IMR-90 (cell line): ENCODE results near the gene TLL1. TPM values are rescaled to one million over a fixed set of nuclear protein-coding genes. Genes with fewer than 3 reads are reported as not detected.

Experiments
- ATAC-seq: fragments of 200-7000 bp; cut with Tn5 transposase; 2 replicates; pipeline ENCODE4 v1.9.1; 2020; ENCODE audit warnings: low read depth, mild to moderate bottlenecking, moderate library complexity
- BruUV-seq: library from RNA; stranded (reverse); fragments of 400-500 nt; replicated peaks from 2 replicates; lab custom pipeline; 2021; lab: Mats Ljungman, UMichigan
- CTCF ChIA-PET: fragments of 300-600 bp; formaldehyde crosslinking; extraction: SDS; loops from one replicate; lab custom pipeline; 2021; ENCODE audit warnings: antibody characterized with exemption; lab: Yijun Ruan, JAX
- POLR2A ChIA-PET: fragments of 300-600 bp; sonication (Branson Sonifier 250); formaldehyde crosslinking; loops from one replicate; lab custom pipeline; 2022; ENCODE audit warnings: antibody characterized with exemption; ENCODE audit not compliant: unreplicated experiment; lab: Charles Lee
- DNase-seq: peaks from one replicate; pipeline ENCODE4 v3.0.0; 2013
- H2AFZ ChIP-seq: replicated peaks from 2 replicates; pipeline ENCODE3; 2013; ENCODE audit warnings: low read length, mild to moderate bottlenecking; ENCODE audit not compliant: poor library complexity
- H2AK5ac ChIP-seq: 2 replicates; pipeline ENCODE4 v1.6.1; 2013; ENCODE audit warnings: low read depth, low read length, inconsistent platforms
- H2AK9ac ChIP-seq: replicated peaks from 2 replicates; pipeline ENCODE3; 2013; ENCODE audit warnings: mild to moderate bottlenecking, low read depth, low read length, moderate library complexity; ENCODE audit not compliant: poor library complexity
- H2BK120ac ChIP-seq: 2 replicates; pipeline ENCODE4 v1.6.1; 2013; ENCODE audit warnings: low read depth, low read length, inconsistent platforms
- H2BK15ac ChIP-seq: 3 replicates; pipeline ENCODE4 v1.6.1; 2013; ENCODE audit warnings: low read depth, low read length, inconsistent platforms
- H2BK20ac ChIP-seq: 2 replicates; pipeline ENCODE4 v1.6.1; 2013; ENCODE audit warnings: low read depth, mild to moderate bottlenecking, inconsistent platforms, low read length, moderate library complexity
- H2BK5ac ChIP-seq: 2 replicates; pipeline ENCODE4 v1.6.1; 2013; ENCODE audit warnings: mild to moderate bottlenecking, low read depth, low read length, inconsistent platforms; ENCODE audit not compliant: poor library complexity, severe bottlenecking
- H3K14ac ChIP-seq: replicated peaks from 2 replicates; pipeline ENCODE4 v1.6.1; 2013; ENCODE audit warnings: low read depth, low read length, inconsistent platforms
- H3K18ac ChIP-seq: 2 replicates; pipeline ENCODE4 v1.6.1; 2013; ENCODE audit warnings: low read depth, low read length, control low read depth
- H3K23ac ChIP-seq: 2 replicates; pipeline ENCODE4 v1.6.1; 2013; ENCODE audit warnings: low read depth, low read length, inconsistent platforms
- H3K27ac ChIP-seq: 2 replicates; pipeline ENCODE4 v1.5.1; 2013; ENCODE audit warnings: mild to moderate bottlenecking, control low read depth, low read length; ENCODE audit not compliant: insufficient read depth
- H3K27me3 ChIP-seq: 2 replicates; pipeline ENCODE4 v1.6.1; 2013; ENCODE audit warnings: low read length; ENCODE audit not compliant: control insufficient read depth, insufficient read depth
- H3K36me3 ChIP-seq: 2 replicates; pipeline ENCODE4 v1.6.1; 2013; ENCODE audit warnings: low read length, mixed read lengths; ENCODE audit not compliant: control insufficient read depth, insufficient read depth
- H3K4ac ChIP-seq: 2 replicates; pipeline ENCODE4 v1.6.1; 2013; ENCODE audit warnings: low read depth, low read length, inconsistent platforms
- H3K4me1 ChIP-seq: 2 replicates; pipeline ENCODE4 v1.6.1; 2013; ENCODE audit warnings: low read length, mixed read lengths; ENCODE audit not compliant: control insufficient read depth, insufficient read depth
- H3K4me2 ChIP-seq: 2 replicates; pipeline ENCODE4 v1.6.1; 2013; ENCODE audit warnings: low read depth, mild to moderate bottlenecking, control low read depth, low read length, moderate library complexity
- H3K4me3 ChIP-seq: 2 replicates; pipeline ENCODE4 v1.5.1; 2013; ENCODE audit warnings: low read depth, mild to moderate bottlenecking, control low read depth, low read length, moderate library complexity; ENCODE audit not compliant: insufficient read depth
- H3K56ac ChIP-seq: 2 replicates; pipeline ENCODE4 v1.6.1; 2013; ENCODE audit warnings: low read length, inconsistent platforms; ENCODE audit not compliant: insufficient read depth; ENCODE audit errors: extremely low read depth
- H3K79me1 ChIP-seq, 2 experiments: 2 replicates each; pipeline ENCODE4 v1.6.1; 2013; ENCODE audit warnings: low read length in 2 of 2, inconsistent platforms in 1 of 2, low read depth in 1 of 2
- H3K9ac ChIP-seq: 2 replicates; pipeline ENCODE4 v1.6.1; 2013; ENCODE audit warnings: low read depth, low read length, control low read depth
- H3K9me1 ChIP-seq: 2 replicates; pipeline ENCODE4 v1.6.1; 2013; ENCODE audit warnings: low read length, inconsistent platforms; ENCODE audit not compliant: insufficient read depth
- H3K9me3 ChIP-seq: 2 replicates; pipeline ENCODE4 v1.6.1; 2013; ENCODE audit warnings: low read length; ENCODE audit not compliant: control insufficient read depth, insufficient read depth
- H4K20me1 ChIP-seq: 2 replicates; pipeline ENCODE4 v1.6.1; 2013; ENCODE audit warnings: low read length, inconsistent platforms; ENCODE audit not compliant: insufficient read depth
- H4K5ac ChIP-seq: 2 replicates; pipeline ENCODE4 v1.6.1; 2013; ENCODE audit warnings: mild to moderate bottlenecking, low read depth, low read length, control low read depth
- H4K8ac ChIP-seq, 2 experiments: 2 replicates each; pipeline ENCODE4 v1.6.1; 2013; ENCODE audit warnings: low read depth in 2 of 2, low read length in 2 of 2, control low read depth in 1 of 2, inconsistent platforms in 1 of 2
- H4K91ac ChIP-seq: 2 replicates; pipeline ENCODE4 v1.6.1; 2013; ENCODE audit warnings: low read depth, low read length, inconsistent platforms; ENCODE audit not compliant: insufficient read depth
- BHLHE40 ChIP-seq: fragments of 150-350 bp; IDR thresholded peaks from 2 replicates; pipeline ENCODE4 v1.6.1; 2016; ENCODE audit warnings: mild to moderate bottlenecking, low read depth, low read length
- CEBPB ChIP-seq: IDR thresholded peaks from 2 replicates; pipeline ENCODE4 v1.6.1; 2012; ENCODE audit warnings: low read depth, low read length, improper control_type of control experiment
- CHD1 ChIP-seq: IDR thresholded peaks from 2 replicates; pipeline ENCODE4 v1.6.1; 2012; ENCODE audit warnings: low read depth, low read length, improper control_type of control experiment
- CTCF ChIP-seq: conservative IDR thresholded peaks from 2 replicates; pipeline ENCODE4 v1.5.1; 2012; ENCODE audit warnings: mild to moderate bottlenecking, low read depth, low read length, improper control_type of control experiment
- ELK1 ChIP-seq: fragments of 150-350 bp; IDR thresholded peaks from 2 replicates; pipeline ENCODE4 v1.6.1; 2016; ENCODE audit warnings: low read depth, mild to moderate bottlenecking, low read length, moderate library complexity, borderline replicate concordance
- FOS ChIP-seq: fragments of 150-350 bp; IDR thresholded peaks from 2 replicates; pipeline ENCODE4 v1.6.1; 2016; ENCODE audit warnings: low read depth, low read length
- MAFK ChIP-seq: IDR thresholded peaks from 2 replicates; pipeline ENCODE4 v1.6.1; 2012; ENCODE audit warnings: low read depth, low read length, improper control_type of control experiment
- MAZ ChIP-seq: IDR thresholded peaks from 2 replicates; pipeline ENCODE4 v1.6.1; 2012; ENCODE audit warnings: low read depth, mild to moderate bottlenecking, low read length, improper control_type of control experiment, moderate library complexity, borderline replicate concordance
- MXI1 ChIP-seq: IDR thresholded peaks from 2 replicates; pipeline ENCODE4 v1.6.1; 2012; ENCODE audit warnings: low read depth, mild to moderate bottlenecking, low read length, moderate library complexity, borderline replicate concordance
- NFE2L2 ChIP-seq: fragments of 150-350 bp; IDR thresholded peaks from 2 replicates; pipeline ENCODE4 v1.6.1; 2016; ENCODE audit warnings: low read depth, mild to moderate bottlenecking, low read length
- POLR2A ChIP-seq: IDR thresholded peaks from 2 replicates; pipeline ENCODE4 v1.6.1; 2012; ENCODE audit warnings: mild to moderate bottlenecking, low read depth, low read length
- RAD21 ChIP-seq: IDR thresholded peaks from 2 replicates; pipeline ENCODE4 v1.6.1; 2012; ENCODE audit warnings: low read length, improper control_type of control experiment
- RCOR1 ChIP-seq: IDR thresholded peaks from 2 replicates; pipeline ENCODE4 v1.6.1; 2012; ENCODE audit warnings: mild to moderate bottlenecking, low read length, improper control_type of control experiment; ENCODE audit not compliant: insufficient replicate concordance
- RFX5 ChIP-seq: IDR thresholded peaks from 2 replicates; pipeline ENCODE4 v1.8.0; 2012; ENCODE audit warnings: low read depth, mild to moderate bottlenecking, low read length, moderate library complexity
- SMC3 ChIP-seq: fragments of 150-350 bp; IDR thresholded peaks from 2 replicates; pipeline ENCODE4 v1.6.1; 2016; ENCODE audit warnings: low read depth, mild to moderate bottlenecking, antibody characterized with exemption, low read length, moderate library complexity
- WGBS, 2 experiments: methylation state at CpG; one replicate each; pipeline versions ENCODE4 v1.1.5 to v1.1.7; 2013; ENCODE audit warnings: missing lambda C conversion rate in 2 of 2; ENCODE audit not compliant: insufficient read length in 1 of 2; ENCODE audit errors: extremely low coverage in 2 of 2; 5-methylcytosine and 5-hydroxymethylcytosine counted together
- dilution Hi-C: fragments of 300-500 bp; cut with HindIII; formaldehyde crosslinking; loops from one replicate; pipeline ENCODE4 v1.14.3; 2018; ENCODE audit warnings: low sequenced_read_pairs; ENCODE audit not compliant: unreplicated experiment
- in situ Hi-C: fragments of 300-500 bp; cut with MboI; formaldehyde crosslinking; loops from 3 replicates; pipeline ENCODE4 v1.14.3; 2019; ENCODE audit warnings: low sequenced_read_pairs, inconsistent platforms, mixed read lengths
- intact Hi-C: fragments of 100-400 bp; cut with micrococcal nuclease; formaldehyde crosslinking; loops from 2 replicates; pipeline ENCODE4 v1.10.0; 2022
- polyA plus RNA-seq, 3 experiments: library from polyadenylated mRNA; depleted of rRNA; stranded (reverse); fragments of >200 nt; gene quantifications; 2 replicates each; pipeline ENCODE4 v1.2.3, GENCODE V29; 2012; ENCODE audit warnings: low replicate concordance in 1 of 3
- total RNA-seq: library from RNA; depleted of rRNA; stranded (reverse); fragments of >200 nt; gene quantifications from 2 replicates; pipeline ENCODE4 v1.2.3, GENCODE V29; 2012
- TF ChIP-seq, protein P1 (sequence below): fragments of 150-350 bp; IDR thresholded peaks from 2 replicates; pipeline ENCODE4 v1.6.1; 2017; ENCODE audit warnings: mild to moderate bottlenecking, antibody characterized with exemption, low read length, low read depth

Gene TLL1
- total and polyA plus RNA-seq, 2 of the 4 experiments (the other 2 are of a cell fraction), result not detected

- H2BK5ac ChIP-seq, result no peak overlapping the region
- no peak overlapping the region for H2AFZ ChIP-seq
- no peak overlapping the region for H4K91ac ChIP-seq
- H4K8ac ChIP-seq, result no peak overlapping the region
- no peaks in the 10 kb centered on the region for H4K20me1 ChIP-seq
- BruUV-seq, result no TSS peak
- no peaks in the 10 kb centered on the region for H3K4me1 ChIP-seq
- CTCF ChIA-PET, result no interaction called here
- no peak overlapping the region for H2BK20ac ChIP-seq
- H3K9ac ChIP-seq, result no peak overlapping the region
- POLR2A ChIA-PET, result no interaction called here
- H2BK15ac ChIP-seq, result no peak overlapping the region
- H3K14ac ChIP-seq, result no peak overlapping the region
- H3K9me1 ChIP-seq, result no peaks in the 10 kb centered on the region
- no peak overlapping the region for H3K4me3 ChIP-seq
- H3K56ac ChIP-seq, result no peak overlapping the region
- no peak for DNase-seq
- dilution Hi-C loops, result no loop called here
- no peak overlapping the region for H3K4me2 ChIP-seq
- H3K4ac ChIP-seq, result no peak overlapping the region
- H2AK9ac ChIP-seq, result no peak overlapping the region
- in situ Hi-C loops, result no loop called here
- no peaks in the 10 kb centered on the region for H3K36me3 ChIP-seq
- no peaks in the 10 kb centered on the region for H3K27me3 ChIP-seq
- no peaks in the 10 kb centered on the region for H3K79me1 ChIP-seq
- ATAC-seq, result no peak
- no peak overlapping the region for H2BK120ac ChIP-seq
- H3K23ac ChIP-seq, result no peak overlapping the region
- TF ChIP-seq CTCF (no peak), MXI1 (no peak), RCOR1 (no peak), RAD21 (no peak), NFE2L2 (no peak), MAZ (no peak), SMC3 (no peak), BHLHE40 (no peak), RFX5 (no peak), CHD1 (no peak), MAFK (no peak), POLR2A (no peak), CEBPB (no peak), FOS (no peak), ELK1 (no peak)
- TF ChIP-seq, protein P1, sequence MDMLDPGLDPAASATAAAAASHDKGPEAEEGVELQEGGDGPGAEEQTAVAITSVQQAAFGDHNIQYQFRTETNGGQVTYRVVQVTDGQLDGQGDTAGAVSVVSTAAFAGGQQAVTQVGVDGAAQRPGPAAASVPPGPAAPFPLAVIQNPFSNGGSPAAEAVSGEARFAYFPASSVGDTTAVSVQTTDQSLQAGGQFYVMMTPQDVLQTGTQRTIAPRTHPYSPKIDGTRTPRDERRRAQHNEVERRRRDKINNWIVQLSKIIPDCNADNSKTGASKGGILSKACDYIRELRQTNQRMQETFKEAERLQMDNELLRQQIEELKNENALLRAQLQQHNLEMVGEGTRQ, result no peak
- no peak overlapping the region for H3K27ac ChIP-seq
- H3K9me3 ChIP-seq, result peaks cover 6% of the 10 kb centered on the region; the same call in 1 of the 2 replicates
- H3K18ac ChIP-seq, result no peak overlapping the region
- no peak overlapping the region for H2AK5ac ChIP-seq
- WGBS, 2 experiments, result no CpG with 5 or more reads among the region's 1 CpG
- intact Hi-C loops, result no loop called here
- H4K5ac ChIP-seq, result no peak overlapping the region
These were observed 144.8 kb downstream of the TLL1 start for GRCh38 chr4:166017804-166018203.
